Trophoblast cell (in vitro differentiated cells and primary cell): ENCODE results near the gene RFTN1.
A peak's percentile ranks its signal among the peaks of the same experiment; 100 is the strongest.

Source experiments
- DNase-seq, 2 donors: peaks; one replicate each; pipeline ENCODE4 v3.0.0-alpha.2; 2016
- H2AFZ ChIP-seq: 2 replicates; pipeline ENCODE4 v1.6.1; 2013; ENCODE audit warnings: low read length, moderate library complexity, mild to moderate bottlenecking; ENCODE audit not compliant: insufficient read depth, poor library complexity
- H2AK5ac ChIP-seq: 2 replicates; pipeline ENCODE4 v1.6.1; 2013; ENCODE audit warnings: mild to moderate bottlenecking, low read length
- H2BK120ac ChIP-seq: 2 replicates; pipeline ENCODE4 v1.6.1; 2013; ENCODE audit warnings: low read length, mild to moderate bottlenecking, moderate library complexity; ENCODE audit not compliant: insufficient read depth, poor library complexity
- H2BK12ac ChIP-seq: 2 replicates; pipeline ENCODE4 v1.6.1; 2013; ENCODE audit warnings: mild to moderate bottlenecking, low read length, moderate library complexity
- H2BK5ac ChIP-seq: 2 replicates; pipeline ENCODE4 v1.6.1; 2013; ENCODE audit warnings: low read length, low read depth, moderate library complexity, mild to moderate bottlenecking; ENCODE audit not compliant: poor library complexity
- H3K14ac ChIP-seq: 2 replicates; pipeline ENCODE4 v1.6.1; 2013; ENCODE audit warnings: mild to moderate bottlenecking, low read length
- H3K18ac ChIP-seq: 2 replicates; pipeline ENCODE4 v1.6.1; 2013; ENCODE audit warnings: mild to moderate bottlenecking, low read length
- H3K23ac ChIP-seq: 2 replicates; pipeline ENCODE4 v1.6.1; 2013; ENCODE audit warnings: low read length
- H3K27ac ChIP-seq: 2 replicates; pipeline ENCODE4 v1.5.1; 2013; ENCODE audit warnings: low read depth, mild to moderate bottlenecking, inconsistent platforms, low read length, moderate library complexity
- H3K27me3 ChIP-seq: 2 replicates; pipeline ENCODE4 v1.6.1; 2013; ENCODE audit warnings: inconsistent platforms, mild to moderate bottlenecking, low read length, moderate library complexity; ENCODE audit not compliant: insufficient read depth
- H3K36me3 ChIP-seq, 2 experiments: 1 replicate in 1 of 2; 2 replicates in 1 of 2; pipeline ENCODE4 v1.6.1; 2013; ENCODE audit warnings: low read length in 2 of 2, mild to moderate bottlenecking in 2 of 2, moderate library complexity in 1 of 2; ENCODE audit not compliant: insufficient read depth in 2 of 2, control insufficient read depth in 1 of 2
- H3K4ac ChIP-seq: 2 replicates; pipeline ENCODE4 v1.6.1; 2013; ENCODE audit warnings: low read depth, mild to moderate bottlenecking, low read length, moderate library complexity
- H3K4me1 ChIP-seq, 2 experiments: 1 replicate in 1 of 2; 2 replicates in 1 of 2; pipeline ENCODE4 v1.6.1; 2013; ENCODE audit warnings: low read length in 2 of 2, mild to moderate bottlenecking in 2 of 2, moderate library complexity in 1 of 2; ENCODE audit not compliant: insufficient read depth in 2 of 2, control insufficient read depth in 1 of 2
- H3K4me2 ChIP-seq: 2 replicates; pipeline ENCODE4 v1.6.1; 2013; ENCODE audit warnings: inconsistent platforms, mild to moderate bottlenecking, low read length, moderate library complexity
- H3K4me3 ChIP-seq: 2 replicates; pipeline ENCODE4 v1.5.1; 2013; ENCODE audit warnings: mild to moderate bottlenecking, low read depth, low read length, inconsistent platforms
- H3K79me1 ChIP-seq: one replicate; pipeline ENCODE4 v1.6.1; 2013; ENCODE audit warnings: low read length
- H3K79me2 ChIP-seq: 2 replicates; pipeline ENCODE4 v1.6.1; 2013; ENCODE audit warnings: low read length, mild to moderate bottlenecking; ENCODE audit not compliant: control insufficient read depth, insufficient read depth, poor library complexity
- H3K9ac ChIP-seq: 2 replicates; pipeline ENCODE4 v1.6.1; 2013; ENCODE audit warnings: mild to moderate bottlenecking, low read length
- H3K9me3 ChIP-seq: 2 replicates; pipeline ENCODE4 v1.6.1; 2013; ENCODE audit warnings: low read depth, mild to moderate bottlenecking, control low read depth, inconsistent platforms, low read length; ENCODE audit not compliant: insufficient read depth
- H4K12ac ChIP-seq: 2 replicates; pipeline ENCODE4 v1.6.1; 2013; ENCODE audit warnings: low read depth, mild to moderate bottlenecking, low read length, moderate library complexity
- H4K8ac ChIP-seq: 2 replicates; pipeline ENCODE4 v1.6.1; 2013; ENCODE audit warnings: low read depth, mild to moderate bottlenecking, low read length, moderate library complexity
- H4K91ac ChIP-seq: one replicate; pipeline ENCODE4 v1.6.1; 2013; ENCODE audit warnings: low read depth, mild to moderate bottlenecking, low read length, moderate library complexity
- WGBS: extraction: QIAGEN DNeasy Blood & Tissue Kit; methylation state at CpG from one replicate; pipeline ENCODE4 v1.1.7; 2013; ENCODE audit warnings: missing lambda C conversion rate; ENCODE audit not compliant: insufficient read length, insufficient coverage; ENCODE audit errors: extremely low coverage; 5-methylcytosine and 5-hydroxymethylcytosine counted together

RFTN1 gene

DNA sequence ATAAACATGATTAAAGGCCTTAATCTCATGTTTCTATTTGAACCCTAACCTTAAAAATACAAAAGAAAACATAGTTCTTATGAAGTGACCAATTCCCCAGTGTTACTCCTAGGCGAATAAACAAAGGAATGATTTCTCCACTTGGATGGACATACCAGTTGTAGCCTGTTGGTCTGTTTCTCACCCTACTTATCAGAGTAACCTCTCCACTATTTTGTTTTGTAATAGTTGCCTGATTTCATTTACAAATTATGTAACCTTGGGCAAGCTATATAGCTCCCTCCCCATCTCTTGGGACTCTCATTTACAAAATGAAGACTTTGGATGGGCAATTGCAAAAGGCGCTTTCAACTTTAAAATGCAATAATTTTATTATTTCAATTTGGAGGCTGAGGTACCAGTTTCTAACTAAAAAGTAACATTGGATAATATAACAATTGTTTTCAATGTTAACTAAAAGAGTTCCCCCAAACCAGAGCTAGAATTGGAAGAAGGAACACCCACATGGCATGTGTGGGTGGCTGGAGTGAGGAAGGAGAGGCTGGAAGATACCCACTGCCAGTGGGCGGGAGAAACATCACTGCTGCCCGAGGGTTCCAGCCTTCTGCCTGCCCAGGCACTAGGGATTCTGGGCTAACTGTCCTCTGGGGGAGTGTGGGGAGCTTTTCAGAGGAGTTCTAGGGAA, 74.2 kb downstream of the RFTN1 start:
- no CpG with 5 or more reads among the region's 4 CpGs for WGBS
- Histone ChIP-seq H3K14ac (no peak overlapping the region), H3K23ac (no peak overlapping the region), H2BK12ac (no peak overlapping the region), H3K9ac (no peak overlapping the region), H2AK5ac (no peak overlapping the region), H3K4me1 (no peaks in the 10 kb centered on the region), H4K91ac (no peak overlapping the region), H3K79me2 (no peaks in the 10 kb centered on the region), H2BK5ac (no peak overlapping the region), H4K12ac (no peak overlapping the region), H3K36me3 (no peaks in the 10 kb centered on the region), H2AFZ (no peak overlapping the region), H3K4me3 (no peak overlapping the region), H3K27ac (no peak overlapping the region), H3K9me3 (no peaks in the 10 kb centered on the region), H3K4ac (no peak overlapping the region), H3K4me2 (no peak overlapping the region), H3K79me1 (no peaks in the 10 kb centered on the region), H3K27me3 (no peaks in the 10 kb centered on the region), H3K18ac (no peak overlapping the region), H4K8ac (no peak overlapping the region), H2BK120ac (no peak overlapping the region)
- peak in 1 of 2 donors; percentile 42 for DNase-seq

DNA sequence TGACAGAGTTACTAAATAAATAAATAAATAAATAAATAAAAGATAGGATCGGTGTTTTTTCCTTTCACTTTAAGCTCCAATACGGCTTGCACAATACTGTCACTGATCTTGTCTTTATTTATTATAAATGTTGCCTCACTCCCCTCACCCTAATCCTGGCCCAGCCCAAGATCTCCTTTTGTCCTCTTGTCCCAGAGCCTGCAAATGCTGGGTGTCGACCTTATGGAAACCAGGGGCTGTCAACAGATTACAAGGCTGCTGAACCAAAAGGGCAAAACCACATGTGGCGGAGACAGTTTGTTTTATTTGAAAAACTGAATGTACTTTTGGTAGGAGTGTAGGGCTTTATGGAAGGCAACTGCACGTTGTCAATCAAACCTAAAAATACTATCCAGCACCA, 75.9 kb downstream of the RFTN1 start:
- no peak overlapping the region for H2AK5ac ChIP-seq
- no CpG with 5 or more reads among the region's 5 CpGs for WGBS
- no peak overlapping the region for H3K4ac ChIP-seq
- no peak overlapping the region for H3K4me3 ChIP-seq
- H2BK12ac ChIP-seq, result no peak overlapping the region
- no peaks in the 10 kb centered on the region for H3K27me3 ChIP-seq
- no peak overlapping the region for H3K27ac ChIP-seq
- H4K8ac ChIP-seq, result no peak overlapping the region
- H4K91ac ChIP-seq, result no peak overlapping the region
- H3K36me3 ChIP-seq, result no peaks in the 10 kb centered on the region
- H3K9me3 ChIP-seq, result no peaks in the 10 kb centered on the region
- H3K9ac ChIP-seq, result no peak overlapping the region
- H3K14ac ChIP-seq, result no peak overlapping the region
- no peaks in the 10 kb centered on the region for H3K79me2 ChIP-seq
- no peak overlapping the region for H3K23ac ChIP-seq
- no peak overlapping the region for H2BK120ac ChIP-seq
- H3K79me1 ChIP-seq, result no peaks in the 10 kb centered on the region
- H2BK5ac ChIP-seq, result no peak overlapping the region
- no peak overlapping the region for H4K12ac ChIP-seq
- H3K18ac ChIP-seq, result no peak overlapping the region
- H3K4me2 ChIP-seq, result no peak overlapping the region
- no peak for DNase-seq
- H3K4me1 ChIP-seq, result no peaks in the 10 kb centered on the region
- H2AFZ ChIP-seq, result no peak overlapping the region

DNA sequence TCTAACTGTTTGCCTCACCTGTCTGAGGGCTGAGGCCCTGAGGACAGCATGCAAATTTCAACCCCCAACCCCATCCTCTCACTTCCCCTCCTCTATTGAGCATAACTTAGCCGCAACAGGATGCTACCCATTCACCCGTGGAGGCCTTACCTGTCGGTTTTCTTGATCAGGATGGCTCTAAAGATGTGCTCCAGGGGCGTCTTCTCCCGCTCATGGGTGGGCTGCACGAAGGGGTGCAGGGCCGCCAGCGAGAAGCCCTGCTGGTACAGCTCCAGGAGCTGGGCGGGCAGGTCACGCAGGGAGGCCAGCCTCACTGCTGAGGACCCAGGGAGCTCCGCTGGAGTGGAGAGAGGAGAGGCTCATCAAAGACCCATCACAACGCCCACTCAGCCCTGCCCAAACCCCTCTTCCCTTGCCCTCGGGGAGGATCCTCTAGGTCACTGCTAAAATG, 79.8 kb downstream of the RFTN1 start:
- no peak for DNase-seq
- Histone ChIP-seq H3K4ac (no peak overlapping the region), H3K9ac (no peak overlapping the region), H2BK5ac (no peak overlapping the region), H3K36me3 (no peaks in the 10 kb centered on the region), H4K91ac (no peak overlapping the region), H3K79me1 (no peaks in the 10 kb centered on the region), H3K4me3 (no peak overlapping the region), H3K4me1 (no peaks in the 10 kb centered on the region), H3K18ac (no peak overlapping the region), H3K27ac (no peak overlapping the region), H3K14ac (no peak overlapping the region), H3K4me2 (no peak overlapping the region), H3K9me3 (no peaks in the 10 kb centered on the region), H4K12ac (no peak overlapping the region), H3K79me2 (no peaks in the 10 kb centered on the region), H2BK120ac (no peak overlapping the region), H2AK5ac (no peak overlapping the region), H2AFZ (no peak overlapping the region), H3K27me3 (no peaks in the 10 kb centered on the region), H2BK12ac (no peak overlapping the region), H4K8ac (no peak overlapping the region), H3K23ac (no peak overlapping the region)
- no CpG with 5 or more reads among the region's 13 CpGs for WGBS

DNA sequence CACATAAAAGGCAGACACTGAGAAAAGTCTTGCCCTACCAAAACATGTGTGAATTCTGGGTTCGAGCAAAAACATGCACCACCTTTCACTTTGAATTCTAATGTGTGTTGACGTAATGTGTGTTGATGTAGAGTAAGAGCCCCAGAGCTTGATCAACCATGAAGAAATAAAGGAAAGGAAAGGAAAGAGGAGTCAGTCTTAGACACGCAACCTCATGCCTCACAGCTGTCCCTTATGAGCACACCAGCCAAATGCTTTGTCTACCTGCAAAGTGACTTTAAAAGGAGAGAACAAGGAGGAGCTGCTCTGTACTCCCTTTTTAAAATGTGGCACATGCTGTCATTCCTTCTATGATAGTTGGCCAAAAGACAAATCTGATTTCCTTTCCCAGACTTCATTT, 80.8 kb downstream of the RFTN1 start:
- no peak for DNase-seq
- Histone ChIP-seq H3K79me2 (no peaks in the 10 kb centered on the region), H3K4me3 (no peak overlapping the region), H3K14ac (no peak overlapping the region), H3K9ac (no peak overlapping the region), H4K8ac (no peak overlapping the region), H2BK12ac (no peak overlapping the region), H3K4me2 (no peak overlapping the region), H3K79me1 (no peaks in the 10 kb centered on the region), H3K27me3 (no peaks in the 10 kb centered on the region), H4K91ac (no peak overlapping the region), H3K36me3 (no peaks in the 10 kb centered on the region), H3K23ac (no peak overlapping the region), H2AK5ac (no peak overlapping the region), H3K27ac (no peak overlapping the region), H3K4ac (no peak overlapping the region), H3K9me3 (no peaks in the 10 kb centered on the region), H3K18ac (no peak overlapping the region), H4K12ac (no peak overlapping the region), H2BK120ac (no peak overlapping the region), H3K4me1 (no peaks in the 10 kb centered on the region), H2AFZ (no peak overlapping the region), H2BK5ac (no peak overlapping the region)
- WGBS, result no CpG with 5 or more reads among the region's 3 CpGs
